ENCODE results near the gene SLC6A2.

DNA sequence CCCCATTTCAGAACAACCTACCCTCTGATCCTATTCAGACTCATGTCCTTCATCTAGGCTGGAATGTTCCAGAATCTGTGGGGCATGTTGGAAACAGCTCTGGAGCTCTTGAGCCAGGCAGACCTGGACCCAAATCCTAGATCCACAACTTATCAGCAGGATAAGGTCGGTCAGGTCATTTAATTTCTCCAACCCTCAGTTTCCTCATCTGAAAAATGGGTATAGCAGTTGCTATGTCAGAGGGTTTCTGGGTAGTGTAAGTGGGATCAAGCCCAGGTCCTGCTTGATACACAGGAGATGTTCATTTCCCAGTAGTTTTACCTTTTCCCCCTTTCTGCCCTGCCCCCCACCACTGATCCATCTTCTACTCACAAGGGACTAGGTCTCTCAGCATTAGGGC is 12.0 kb downstream of the SLC6A2 start:
- TF ChIP-seq, protein P1, sequence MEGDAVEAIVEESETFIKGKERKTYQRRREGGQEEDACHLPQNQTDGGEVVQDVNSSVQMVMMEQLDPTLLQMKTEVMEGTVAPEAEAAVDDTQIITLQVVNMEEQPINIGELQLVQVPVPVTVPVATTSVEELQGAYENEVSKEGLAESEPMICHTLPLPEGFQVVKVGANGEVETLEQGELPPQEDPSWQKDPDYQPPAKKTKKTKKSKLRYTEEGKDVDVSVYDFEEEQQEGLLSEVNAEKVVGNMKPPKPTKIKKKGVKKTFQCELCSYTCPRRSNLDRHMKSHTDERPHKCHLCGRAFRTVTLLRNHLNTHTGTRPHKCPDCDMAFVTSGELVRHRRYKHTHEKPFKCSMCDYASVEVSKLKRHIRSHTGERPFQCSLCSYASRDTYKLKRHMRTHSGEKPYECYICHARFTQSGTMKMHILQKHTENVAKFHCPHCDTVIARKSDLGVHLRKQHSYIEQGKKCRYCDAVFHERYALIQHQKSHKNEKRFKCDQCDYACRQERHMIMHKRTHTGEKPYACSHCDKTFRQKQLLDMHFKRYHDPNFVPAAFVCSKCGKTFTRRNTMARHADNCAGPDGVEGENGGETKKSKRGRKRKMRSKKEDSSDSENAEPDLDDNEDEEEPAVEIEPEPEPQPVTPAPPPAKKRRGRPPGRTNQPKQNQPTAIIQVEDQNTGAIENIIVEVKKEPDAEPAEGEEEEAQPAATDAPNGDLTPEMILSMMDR (IDR thresholded peaks at IDR 0.05), result no peak
- no peak for TF ChIP-seq POLR2A (IDR thresholded peaks at IDR 0.05)
- TF ChIP-seq EP300 (IDR thresholded peaks at IDR 0.05), result no peak
